Neural cell (in vitro differentiated cells): Measurements from ENCODE around the gene INPP5A. TPM values are rescaled to one million over a fixed set of nuclear protein-coding genes. Genes with fewer than 3 reads are reported as not detected.

Experiments used
- H2AFZ ChIP-seq: fragments of 200-600, 300-800 bp; sonication (generic), shearing (Covaris generic); 2 replicates; pipeline ENCODE4 v1.6.0; 2014; ENCODE audit warnings: low read depth, mild to moderate bottlenecking, antibody characterized with exemption, low read length, moderate library complexity
- H3F3A ChIP-seq: fragments of 200-600 bp; shearing (Covaris generic); 2 replicates; pipeline ENCODE4 v1.6.1; 2016; ENCODE audit warnings: mild to moderate bottlenecking, moderate library complexity, mixed read lengths, antibody characterized with exemption, low read length; ENCODE audit not compliant: insufficient read depth, poor library complexity, severe bottlenecking
- H3K27ac ChIP-seq: fragments of 200-600, 300-800 bp; sonication (generic), shearing (Covaris generic); 2 replicates; pipeline ENCODE4 v1.5.1; 2014; ENCODE audit warnings: mild to moderate bottlenecking, low read length, moderate library complexity
- H3K27me3 ChIP-seq: fragments of 300-800, 200-600 bp; sonication (generic), shearing (Covaris generic); 2 replicates; pipeline ENCODE4 v1.6.0; 2014; ENCODE audit warnings: mild to moderate bottlenecking, low read depth, low read length, moderate library complexity; ENCODE audit not compliant: insufficient read depth
- H3K36me3 ChIP-seq: fragments of 300-800, 200-600 bp; sonication (generic), shearing (Covaris generic); 2 replicates; pipeline ENCODE4 v1.5.1; 2014; ENCODE audit warnings: mild to moderate bottlenecking, antibody characterized with exemption, low read length, moderate library complexity; ENCODE audit not compliant: insufficient read depth
- H3K4me2 ChIP-seq: fragments of 300-800, 200-600 bp; sonication (generic), shearing (Covaris generic); 2 replicates; pipeline ENCODE4 v1.6.0; 2014; ENCODE audit warnings: mild to moderate bottlenecking, low read length
- H3K4me3 ChIP-seq: fragments of 300-800, 200-600 bp; sonication (generic), shearing (Covaris generic); 2 replicates; pipeline ENCODE4 v1.5.1; 2014; ENCODE audit warnings: mild to moderate bottlenecking, low read length, moderate library complexity
- H3K79me2 ChIP-seq: fragments of 200-600 bp; shearing (Covaris generic); replicated peaks from 2 replicates; pipeline ENCODE4 v1.6.0; 2014; ENCODE audit warnings: mild to moderate bottlenecking, low read length, moderate library complexity; ENCODE audit not compliant: insufficient read depth
- H3K9ac ChIP-seq: fragments of 300-800, 200-600 bp; sonication (generic), shearing (Covaris generic); 2 replicates; pipeline ENCODE4 v1.6.1; 2016; ENCODE audit warnings: mild to moderate bottlenecking, low read length, mixed read lengths
- H3K9me2 ChIP-seq: fragments of 200-600 bp; shearing (Covaris generic); 2 replicates; pipeline ENCODE4 v1.6.1; 2016; ENCODE audit warnings: mild to moderate bottlenecking, low read length, mixed read lengths; ENCODE audit not compliant: insufficient read depth
- H3K9me3 ChIP-seq: fragments of 200-600, 300-800 bp; sonication (generic), shearing (Covaris generic); 2 replicates; pipeline ENCODE4 v1.6.1; 2016; ENCODE audit warnings: mild to moderate bottlenecking, mixed run types, low read length, moderate library complexity, mixed read lengths
- H4K20me1 ChIP-seq: fragments of 200-600 bp; shearing (Covaris generic); 2 replicates; pipeline ENCODE4 v1.6.1; 2016; ENCODE audit warnings: mild to moderate bottlenecking, mixed run types; ENCODE audit not compliant: insufficient read depth
- CTCF ChIP-seq: fragments of 450-650 bp; IDR thresholded peaks from 2 replicates; pipeline ENCODE4 v1.5.1; 2014; ENCODE audit warnings: antibody characterized with exemption, mild to moderate bottlenecking, moderate library complexity; ENCODE audit not compliant: poor library complexity, severe bottlenecking
- EP300 ChIP-seq: fragments of 450-650 bp; conservative IDR thresholded peaks from 2 replicates; pipeline ENCODE4 v1.6.1; 2014; ENCODE audit warnings: antibody characterized with exemption, mild to moderate bottlenecking, moderate library complexity; ENCODE audit not compliant: poor library complexity, severe bottlenecking
- EZH2 ChIP-seq: fragments of 200-600, 300-800 bp; shearing (Covaris generic), sonication (generic); IDR thresholded peaks from 2 replicates; pipeline ENCODE4 v1.6.1; 2014; ENCODE audit warnings: antibody characterized with exemption, low read length, borderline replicate concordance, mild to moderate bottlenecking; ENCODE audit not compliant: insufficient read depth, poor library complexity, severe bottlenecking
- MXI1 ChIP-seq: fragments of 450-650 bp; conservative IDR thresholded peaks from 2 replicates; pipeline ENCODE4 v1.6.1; 2014; ENCODE audit warnings: antibody characterized with exemption, mild to moderate bottlenecking; ENCODE audit not compliant: poor library complexity, severe bottlenecking
- POLR2AphosphoS5 ChIP-seq: IDR thresholded peaks from 2 replicates; pipeline ENCODE4 v1.6.1; 2012
- RAD21 ChIP-seq: fragments of 450-650 bp; conservative IDR thresholded peaks from 2 replicates; pipeline ENCODE4 v1.6.1; 2014; ENCODE audit warnings: antibody characterized with exemption, mild to moderate bottlenecking, moderate library complexity
- REST ChIP-seq: IDR thresholded peaks from 2 replicates; pipeline ENCODE4 v1.6.1; 2012; ENCODE audit warnings: borderline replicate concordance
- SMC3 ChIP-seq: fragments of 450-650 bp; conservative IDR thresholded peaks from 2 replicates; pipeline ENCODE4 v1.6.1; 2014; ENCODE audit warnings: antibody characterized with exemption, mild to moderate bottlenecking, moderate library complexity; ENCODE audit not compliant: poor library complexity
- TAF1 ChIP-seq: IDR thresholded peaks from 2 replicates; pipeline ENCODE4 v1.6.1; 2012; ENCODE audit warnings: low read depth
- polyA plus RNA-seq: library from polyadenylated mRNA; depleted of rRNA; stranded (reverse); fragments of >200 nt; gene quantifications from 2 replicates; pipeline ENCODE4 v1.2.3, GENCODE V29; 2014

Gene INPP5A
- polyA plus RNA-seq, 1 donor from 2014 or later: 48.8 TPM

GRCh38 chr10:132690401-132690800 is 152.8 kb downstream of the INPP5A start:
- H3F3A ChIP-seq: no peaks in the 10 kb centered on the region
- H3K4me2 ChIP-seq: no peak overlapping the region
- no peaks in the 10 kb centered on the region for H3K9me2 ChIP-seq
- H3K79me2 ChIP-seq: no peaks in the 10 kb centered on the region
- H3K36me3 ChIP-seq: no peaks in the 10 kb centered on the region
- TF ChIP-seq SMC3 (no peak), RAD21 (no peak), MXI1 (no peak), CTCF (no peak), TAF1 (no peak), EP300 (no peak), REST (no peak), POLR2AphosphoS5 (no peak), EZH2 (no peak)
- H2AFZ ChIP-seq: no peak overlapping the region
- H3K27me3 ChIP-seq: no peaks in the 10 kb centered on the region
- no peak overlapping the region for H3K9ac ChIP-seq
- H3K27ac ChIP-seq: no peak overlapping the region
- no peaks in the 10 kb centered on the region for H3K9me3 ChIP-seq
- H3K4me3 ChIP-seq: no peak overlapping the region
- no peaks in the 10 kb centered on the region for H4K20me1 ChIP-seq

- no peaks in the 10 kb centered on the region for H3K9me2 ChIP-seq
- H3K27ac ChIP-seq: no peak overlapping the region
- TF ChIP-seq MXI1 (no peak), RAD21 (no peak), SMC3 (no peak), TAF1 (no peak), REST (no peak)
- peaks cover 6% of the 10 kb centered on the region for H3K9me3 ChIP-seq
- H2AFZ ChIP-seq: no peak overlapping the region
- H3K36me3 ChIP-seq: no peaks in the 10 kb centered on the region
- no peaks in the 10 kb centered on the region for H3K27me3 ChIP-seq
- H3K4me3 ChIP-seq: no peak overlapping the region
- no peaks in the 10 kb centered on the region for H4K20me1 ChIP-seq
- no peak overlapping the region for H3K9ac ChIP-seq
- no peaks in the 10 kb centered on the region for H3F3A ChIP-seq
- H3K4me2 ChIP-seq: no peak overlapping the region
- no peaks in the 10 kb centered on the region for H3K79me2 ChIP-seq
Observed at GRCh38 chr10:132690821-132691610, 153.4 kb downstream of the INPP5A start.
